ENCODE results near the gene TAF11L13.
"Not testable (repeated sequence)": the region's sequence is repeated elsewhere in the genome, so short reads cannot be mapped to it uniquely, and the experiment has no call there.

The TAF11L13 gene

DNA sequence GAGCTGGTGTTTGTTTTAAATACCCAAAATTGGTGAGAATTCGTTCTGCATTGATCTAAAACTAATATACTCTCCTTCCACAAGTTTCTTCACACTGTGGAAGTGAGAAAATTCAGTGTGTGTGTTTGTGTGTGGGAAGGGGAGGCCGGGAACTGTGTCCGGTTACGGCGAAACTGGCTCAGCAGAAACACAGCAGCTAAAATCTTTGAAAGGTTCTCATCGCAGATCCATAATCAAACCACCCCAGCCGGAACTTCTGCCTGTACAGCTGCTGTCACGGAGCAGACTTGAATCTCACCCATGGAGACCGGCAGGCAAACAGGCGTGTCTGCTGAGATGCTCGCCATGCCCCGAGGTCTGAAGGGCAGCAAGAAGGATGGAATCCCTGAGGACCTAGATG, at the start of gene TAF11L13:
TAF11L13 (plus strand) TSS at position 301 of the 400 bp plus-strand sequence.
- not testable (repeated sequence) for ATAC-seq

DNA sequence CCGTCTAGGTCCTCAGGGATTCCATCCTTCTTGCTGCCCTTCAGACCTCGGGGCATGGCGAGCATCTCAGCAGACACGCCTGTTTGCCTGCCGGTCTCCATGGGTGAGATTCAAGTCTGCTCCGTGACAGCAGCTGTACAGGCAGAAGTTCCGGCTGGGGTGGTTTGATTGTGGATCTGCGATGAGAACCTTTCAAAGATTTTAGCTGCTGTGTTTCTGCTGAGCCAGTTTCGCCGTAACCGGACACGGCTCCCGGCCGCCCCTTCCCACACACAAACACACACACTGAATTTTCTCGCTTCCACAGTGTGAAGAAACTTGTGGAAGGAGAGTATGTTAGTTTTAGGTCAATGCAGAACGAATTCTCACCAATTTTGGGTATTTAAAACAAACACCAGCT, 46.2 kb upstream of the TAF11L13 start, which contains the start of gene TAF11L7:
TAF11L7 (minus strand) TSS at position 101 of the 400 bp plus-strand sequence.
- ATAC-seq, result not testable (repeated sequence)

DNA sequence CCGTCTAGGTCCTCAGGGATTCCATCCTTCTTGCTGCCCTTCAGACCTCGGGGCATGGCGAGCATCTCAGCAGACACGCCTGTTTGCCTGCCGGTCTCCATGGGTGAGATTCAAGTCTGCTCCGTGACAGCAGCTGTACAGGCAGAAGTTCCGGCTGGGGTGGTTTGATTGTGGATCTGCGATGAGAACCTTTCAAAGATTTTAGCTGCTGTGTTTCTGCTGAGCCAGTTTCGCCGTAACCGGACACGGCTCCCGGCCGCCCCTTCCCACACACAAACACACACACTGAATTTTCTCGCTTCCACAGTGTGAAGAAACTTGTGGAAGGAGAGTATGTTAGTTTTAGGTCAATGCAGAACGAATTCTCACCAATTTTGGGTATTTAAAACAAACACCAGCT, 41.0 kb upstream of the TAF11L13 start, which contains the start of gene TAF11L8:
TAF11L8 (minus strand) TSS at position 101 of the 400 bp plus-strand sequence.
- not testable (repeated sequence) for ATAC-seq

DNA sequence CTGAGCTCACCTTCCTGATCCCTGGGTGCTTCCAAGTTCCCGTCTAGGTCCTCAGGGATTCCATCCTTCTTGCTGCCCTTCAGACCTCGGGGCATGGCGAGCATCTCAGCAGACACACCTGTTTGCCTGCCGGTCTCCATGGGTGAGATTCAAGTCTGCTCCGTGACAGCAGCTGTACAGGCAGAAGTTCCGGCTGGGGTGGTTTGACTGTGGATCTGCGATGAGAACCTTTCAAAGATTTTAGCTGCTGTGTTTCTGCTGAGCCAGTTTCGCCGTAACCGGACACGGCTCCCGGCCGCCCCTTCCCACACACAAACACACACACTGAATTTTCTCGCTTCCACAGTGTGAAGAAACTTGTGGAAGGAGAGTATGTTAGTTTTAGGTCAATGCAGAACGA, 37.6 kb upstream of the TAF11L13 start, which contains the start of gene TAF11L9:
TAF11L9 (minus strand) TSS at position 140 of the 400 bp plus-strand sequence.
- not testable (repeated sequence) for ATAC-seq

DNA sequence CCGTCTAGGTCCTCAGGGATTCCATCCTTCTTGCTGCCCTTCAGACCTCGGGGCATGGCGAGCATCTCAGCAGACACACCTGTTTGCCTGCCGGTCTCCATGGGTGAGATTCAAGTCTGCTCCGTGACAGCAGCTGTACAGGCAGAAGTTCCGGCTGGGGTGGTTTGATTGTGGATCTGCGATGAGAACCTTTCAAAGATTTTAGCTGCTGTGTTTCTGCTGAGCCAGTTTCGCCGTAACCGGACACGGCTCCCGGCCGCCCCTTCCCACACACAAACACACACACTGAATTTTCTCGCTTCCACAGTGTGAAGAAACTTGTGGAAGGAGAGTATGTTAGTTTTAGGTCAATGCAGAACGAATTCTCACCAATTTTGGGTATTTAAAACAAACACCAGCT, 34.2 kb upstream of the TAF11L13 start, which contains the start of gene TAF11L10:
TAF11L10 (minus strand) TSS at position 101 of the 400 bp plus-strand sequence.
- not testable (repeated sequence) for ATAC-seq

DNA sequence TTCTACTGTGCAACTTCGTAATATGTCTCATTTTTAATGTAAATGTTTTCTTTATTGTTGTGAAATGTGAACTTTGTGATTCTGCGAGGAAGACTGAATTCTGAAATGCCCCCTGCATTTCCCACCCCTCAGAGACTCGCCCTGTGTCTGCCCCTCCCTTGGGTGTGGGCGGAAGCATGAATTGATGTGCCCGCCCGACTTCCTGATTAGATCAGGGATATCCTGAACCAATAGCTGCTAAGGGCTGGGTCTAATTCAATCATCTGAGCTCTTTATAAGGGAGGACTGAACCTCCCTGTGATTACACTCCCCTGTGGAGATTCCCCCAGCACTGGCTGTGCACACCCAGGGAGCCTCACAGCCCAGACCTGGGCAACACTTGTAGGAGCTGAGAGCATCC, 28.0 kb upstream of the TAF11L13 start, which contains the start of gene TAF11L11:
TAF11L11 (plus strand) TSS at position 304 of the 400 bp plus-strand sequence.
- not testable (repeated sequence) for ATAC-seq

DNA sequence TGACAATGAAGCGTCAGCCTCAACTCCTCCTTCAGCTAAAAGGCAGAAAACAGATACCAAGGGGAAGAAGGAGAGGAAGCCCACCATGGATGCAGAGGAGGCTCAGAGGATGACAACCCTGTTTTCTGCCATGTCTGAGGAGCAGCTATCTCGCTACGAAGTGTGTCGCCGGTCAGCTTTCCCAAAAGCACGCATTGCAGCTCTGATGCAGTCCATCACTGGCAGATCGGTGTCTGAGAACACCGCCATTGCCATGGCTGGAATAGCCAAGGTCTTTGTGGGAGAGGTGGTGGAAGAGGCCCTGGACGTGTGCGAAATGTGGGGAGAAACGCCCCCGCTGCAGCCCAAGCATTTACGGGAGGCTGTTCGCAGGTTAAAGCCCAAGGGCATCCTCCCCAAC, 26.9 kb upstream of the TAF11L13 start:
- no peak for ATAC-seq
- no peak for TF ChIP-seq ZNF565 (CRISPR knock-in tag; conservative IDR thresholded peaks at IDR 0.05; ENCODE audit: low read depth)
- TF ChIP-seq, protein P1, sequence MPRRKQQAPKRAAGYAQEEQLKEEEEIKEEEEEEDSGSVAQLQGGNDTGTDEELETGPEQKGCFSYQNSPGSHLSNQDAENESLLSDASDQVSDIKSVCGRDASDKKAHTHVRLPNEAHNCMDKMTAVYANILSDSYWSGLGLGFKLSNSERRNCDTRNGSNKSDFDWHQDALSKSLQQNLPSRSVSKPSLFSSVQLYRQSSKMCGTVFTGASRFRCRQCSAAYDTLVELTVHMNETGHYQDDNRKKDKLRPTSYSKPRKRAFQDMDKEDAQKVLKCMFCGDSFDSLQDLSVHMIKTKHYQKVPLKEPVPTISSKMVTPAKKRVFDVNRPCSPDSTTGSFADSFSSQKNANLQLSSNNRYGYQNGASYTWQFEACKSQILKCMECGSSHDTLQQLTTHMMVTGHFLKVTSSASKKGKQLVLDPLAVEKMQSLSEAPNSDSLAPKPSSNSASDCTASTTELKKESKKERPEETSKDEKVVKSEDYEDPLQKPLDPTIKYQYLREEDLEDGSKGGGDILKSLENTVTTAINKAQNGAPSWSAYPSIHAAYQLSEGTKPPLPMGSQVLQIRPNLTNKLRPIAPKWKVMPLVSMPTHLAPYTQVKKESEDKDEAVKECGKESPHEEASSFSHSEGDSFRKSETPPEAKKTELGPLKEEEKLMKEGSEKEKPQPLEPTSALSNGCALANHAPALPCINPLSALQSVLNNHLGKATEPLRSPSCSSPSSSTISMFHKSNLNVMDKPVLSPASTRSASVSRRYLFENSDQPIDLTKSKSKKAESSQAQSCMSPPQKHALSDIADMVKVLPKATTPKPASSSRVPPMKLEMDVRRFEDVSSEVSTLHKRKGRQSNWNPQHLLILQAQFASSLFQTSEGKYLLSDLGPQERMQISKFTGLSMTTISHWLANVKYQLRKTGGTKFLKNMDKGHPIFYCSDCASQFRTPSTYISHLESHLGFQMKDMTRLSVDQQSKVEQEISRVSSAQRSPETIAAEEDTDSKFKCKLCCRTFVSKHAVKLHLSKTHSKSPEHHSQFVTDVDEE (CRISPR knock-in tag; IDR thresholded peaks at IDR 0.05), result no peak
- no peak for TF ChIP-seq RARB (CRISPR knock-in tag; IDR thresholded peaks at IDR 0.05)
- TF ChIP-seq ZC3H10 (CRISPR knock-in tag; IDR thresholded peaks at IDR 0.05), result no peak
- no peak for TF ChIP-seq TCF4 (CRISPR knock-in tag; IDR thresholded peaks at IDR 0.05; ENCODE audit: borderline replicate concordance)
- no peak for TF ChIP-seq CSDC2 (CRISPR knock-in tag; IDR thresholded peaks at IDR 0.05)
- TF ChIP-seq, protein P2, sequence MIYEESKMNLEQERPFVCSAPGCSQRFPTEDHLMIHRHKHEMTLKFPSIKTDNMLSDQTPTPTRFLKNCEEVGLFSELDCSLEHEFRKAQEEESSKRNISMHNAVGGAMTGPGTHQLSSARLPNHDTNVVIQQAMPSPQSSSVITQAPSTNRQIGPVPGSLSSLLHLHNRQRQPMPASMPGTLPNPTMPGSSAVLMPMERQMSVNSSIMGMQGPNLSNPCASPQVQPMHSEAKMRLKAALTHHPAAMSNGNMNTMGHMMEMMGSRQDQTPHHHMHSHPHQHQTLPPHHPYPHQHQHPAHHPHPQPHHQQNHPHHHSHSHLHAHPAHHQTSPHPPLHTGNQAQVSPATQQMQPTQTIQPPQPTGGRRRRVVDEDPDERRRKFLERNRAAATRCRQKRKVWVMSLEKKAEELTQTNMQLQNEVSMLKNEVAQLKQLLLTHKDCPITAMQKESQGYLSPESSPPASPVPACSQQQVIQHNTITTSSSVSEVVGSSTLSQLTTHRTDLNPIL (CRISPR knock-in tag; IDR thresholded peaks at IDR 0.05; ENCODE audit: low read depth), result no peak
- no peak for TF ChIP-seq TOX (CRISPR knock-in tag; IDR thresholded peaks at IDR 0.05; ENCODE audit: borderline replicate concordance)
- TF ChIP-seq PPARA (CRISPR knock-in tag; IDR thresholded peaks at IDR 0.05; ENCODE audit: borderline replicate concordance), result no peak
- no peak for TF ChIP-seq ZFP3 (CRISPR knock-in tag; IDR thresholded peaks at IDR 0.05)
- TF ChIP-seq SNAI2 (CRISPR knock-in tag; IDR thresholded peaks at IDR 0.05), result no peak
- TF ChIP-seq, protein P3, sequence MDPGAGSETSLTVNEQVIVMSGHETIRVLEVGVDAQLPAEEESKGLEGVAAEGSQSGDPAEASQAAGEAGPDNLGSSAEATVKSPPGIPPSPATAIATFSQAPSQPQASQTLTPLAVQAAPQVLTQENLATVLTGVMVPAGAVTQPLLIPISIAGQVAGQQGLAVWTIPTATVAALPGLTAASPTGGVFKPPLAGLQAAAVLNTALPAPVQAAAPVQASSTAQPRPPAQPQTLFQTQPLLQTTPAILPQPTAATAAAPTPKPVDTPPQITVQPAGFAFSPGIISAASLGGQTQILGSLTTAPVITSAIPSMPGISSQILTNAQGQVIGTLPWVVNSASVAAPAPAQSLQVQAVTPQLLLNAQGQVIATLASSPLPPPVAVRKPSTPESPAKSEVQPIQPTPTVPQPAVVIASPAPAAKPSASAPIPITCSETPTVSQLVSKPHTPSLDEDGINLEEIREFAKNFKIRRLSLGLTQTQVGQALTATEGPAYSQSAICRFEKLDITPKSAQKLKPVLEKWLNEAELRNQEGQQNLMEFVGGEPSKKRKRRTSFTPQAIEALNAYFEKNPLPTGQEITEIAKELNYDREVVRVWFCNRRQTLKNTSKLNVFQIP (CRISPR knock-in tag; IDR thresholded peaks at IDR 0.05; ENCODE audit: borderline replicate concordance, low read depth), result no peak
- TF ChIP-seq GLIS3 (CRISPR knock-in tag; IDR thresholded peaks at IDR 0.05), result no peak

DNA sequence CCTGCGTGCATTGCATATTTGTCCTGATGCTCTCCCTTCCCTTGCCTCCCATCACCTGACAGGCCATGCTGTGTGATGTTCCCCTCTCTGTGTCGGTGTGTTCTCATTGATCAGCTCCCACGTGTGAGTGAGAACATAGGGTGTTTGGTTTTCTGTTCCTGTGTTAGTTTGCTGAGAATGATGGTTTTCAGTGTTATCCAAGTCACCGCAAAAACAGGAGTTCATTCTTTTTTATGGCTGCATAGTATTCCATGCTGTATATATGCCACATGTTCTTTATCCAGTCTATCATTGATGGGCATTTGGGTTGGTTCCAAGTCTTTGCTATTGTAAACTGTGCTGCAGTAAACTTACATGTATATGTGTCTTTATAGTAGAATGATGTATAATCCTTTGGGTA, 24.4 kb upstream of the TAF11L13 start:
- not testable (repeated sequence) for ATAC-seq

DNA sequence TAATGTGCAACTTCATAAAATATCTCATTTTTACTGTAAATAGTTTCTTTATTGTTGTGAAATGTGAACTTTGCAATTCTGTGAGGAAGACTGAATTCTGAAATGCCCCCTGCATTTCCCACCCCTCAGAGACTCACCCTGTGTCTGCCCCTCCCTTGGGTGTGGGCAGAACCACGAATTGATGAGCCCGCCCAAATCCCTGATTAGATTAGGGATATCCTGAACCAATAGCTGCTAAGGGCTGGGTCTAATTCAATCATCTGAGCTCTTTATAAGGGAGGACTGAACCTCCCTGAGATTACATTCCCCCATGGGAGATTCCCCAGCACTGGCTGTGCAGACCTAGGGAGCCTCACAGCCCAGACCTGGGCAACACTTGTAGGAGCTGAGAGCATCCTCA, 21.8 kb upstream of the TAF11L13 start, which contains the start of gene TAF11L12:
TAF11L12 (plus strand) TSS at position 301 of the 400 bp plus-strand sequence.
- not testable (repeated sequence) for ATAC-seq
